H9 (cell line): ENCODE measurements around the gene MAP7. TPM values are rescaled to one million over a fixed set of nuclear protein-coding genes. Genes with fewer than 3 reads are reported as not detected.
A peak's percentile ranks its signal among the peaks of the same experiment; 100 is the strongest.

Experiments
- DNase-seq: peaks from one replicate; pipeline ENCODE4 v3.0.0-alpha.2; 2017
- H2AFZ ChIP-seq: one replicate; pipeline ENCODE4 v1.6.1; 2013; ENCODE audit warnings: mild to moderate bottlenecking, low read length, control low read depth, moderate library complexity
- H2AK5ac ChIP-seq: 2 replicates; pipeline ENCODE4 v1.6.1; 2013; ENCODE audit warnings: low read length, control low read depth, mixed read lengths; ENCODE audit not compliant: insufficient read length
- H2BK120ac ChIP-seq: one replicate; pipeline ENCODE4 v1.6.1; 2013; ENCODE audit warnings: low read depth, mild to moderate bottlenecking, low read length, control low read depth, inconsistent platforms; ENCODE audit not compliant: poor library complexity, severe bottlenecking
- H2BK12ac ChIP-seq: 2 replicates; pipeline ENCODE4 v1.6.1; 2013; ENCODE audit warnings: low read length, control low read depth, mixed read lengths, low read depth; ENCODE audit not compliant: insufficient read length
- H2BK15ac ChIP-seq: 2 replicates; pipeline ENCODE4 v1.6.1; 2013; ENCODE audit warnings: low read depth, low read length, control low read depth
- H2BK20ac ChIP-seq: one replicate; pipeline ENCODE4 v1.6.1; 2013; ENCODE audit warnings: low read depth, mild to moderate bottlenecking, low read length, control low read depth, inconsistent platforms; ENCODE audit not compliant: poor library complexity, severe bottlenecking
- H2BK5ac ChIP-seq: 2 replicates; pipeline ENCODE4 v1.6.1; 2013; ENCODE audit warnings: low read length, control low read depth, mixed read lengths; ENCODE audit not compliant: insufficient read length
- H3K14ac ChIP-seq: 2 replicates; pipeline ENCODE4 v1.6.1; 2013; ENCODE audit warnings: low read length, control low read depth; ENCODE audit not compliant: insufficient read depth
- H3K18ac ChIP-seq: 2 replicates; pipeline ENCODE4 v1.6.1; 2013; ENCODE audit warnings: low read depth, mild to moderate bottlenecking, mixed read lengths, low read length, control low read depth; ENCODE audit not compliant: insufficient read length
- H3K23ac ChIP-seq: 2 replicates; pipeline ENCODE4 v1.6.1; 2013; ENCODE audit warnings: low read length, control low read depth, mixed read lengths, low read depth; ENCODE audit not compliant: insufficient read length
- H3K23me2 ChIP-seq: 2 replicates; pipeline ENCODE4 v1.6.1; 2013; ENCODE audit warnings: low read depth, mild to moderate bottlenecking, mixed read lengths, low read length, control low read depth; ENCODE audit not compliant: insufficient read length, poor library complexity, severe bottlenecking
- H3K27ac ChIP-seq: 2 replicates; pipeline ENCODE4 v1.5.1; 2013; ENCODE audit warnings: low read length, control low read depth, mixed read lengths, low read depth; ENCODE audit not compliant: insufficient read length
- H3K27me3 ChIP-seq: 2 replicates; pipeline ENCODE4 v1.6.1; 2013; ENCODE audit warnings: low read length, control low read depth, inconsistent platforms; ENCODE audit not compliant: insufficient read depth
- H3K4ac ChIP-seq: 2 replicates; pipeline ENCODE4 v1.6.1; 2013; ENCODE audit warnings: low read depth, mild to moderate bottlenecking, control low read depth, inconsistent platforms, low read length, moderate library complexity
- H3K4me1 ChIP-seq: 2 replicates; pipeline ENCODE4 v1.6.1; 2013; ENCODE audit warnings: low read length, control low read depth, inconsistent platforms; ENCODE audit not compliant: insufficient read depth
- H3K4me2 ChIP-seq: 2 replicates; pipeline ENCODE4 v1.6.1; 2013; ENCODE audit warnings: low read length, control low read depth, mixed read lengths; ENCODE audit not compliant: insufficient read length, insufficient read depth
- H3K56ac ChIP-seq: 2 replicates; pipeline ENCODE4 v1.6.1; 2013; ENCODE audit warnings: low read depth, mild to moderate bottlenecking, mixed read lengths, low read length, control low read depth; ENCODE audit not compliant: insufficient read length
- H3K79me1 ChIP-seq: 2 replicates; pipeline ENCODE4 v1.6.1; 2013; ENCODE audit warnings: low read depth, mild to moderate bottlenecking, moderate library complexity, low read length, control low read depth, inconsistent platforms; ENCODE audit not compliant: insufficient read depth, poor library complexity, severe bottlenecking
- H3K79me2 ChIP-seq: 2 replicates; pipeline ENCODE4 v1.6.1; 2013; ENCODE audit warnings: low read length, control low read depth, inconsistent platforms; ENCODE audit not compliant: insufficient read depth
- H3K9ac ChIP-seq: 2 replicates; pipeline ENCODE4 v1.6.1; 2013; ENCODE audit warnings: low read length, control low read depth, mixed read lengths; ENCODE audit not compliant: insufficient read length; ENCODE audit errors: extremely low read depth
- H3K9me3 ChIP-seq: one replicate; pipeline ENCODE4 v1.6.1; 2013; ENCODE audit warnings: low read depth, low read length, inconsistent platforms; ENCODE audit not compliant: control insufficient read depth
- H3T11ph ChIP-seq: one replicate; pipeline ENCODE4 v1.6.1; 2013; ENCODE audit warnings: mild to moderate bottlenecking, low read length, control low read depth, inconsistent platforms
- H4K20me1 ChIP-seq: one replicate; pipeline ENCODE4 v1.6.1; 2013; ENCODE audit not compliant: control insufficient read depth, insufficient read length, insufficient read depth
- H4K5ac ChIP-seq: 2 replicates; pipeline ENCODE4 v1.6.1; 2013; ENCODE audit warnings: low read depth, mild to moderate bottlenecking, mixed read lengths, low read length, control low read depth; ENCODE audit not compliant: insufficient read length
- H4K8ac ChIP-seq: replicated peaks from 2 replicates; pipeline ENCODE4 v1.6.1; 2013; ENCODE audit warnings: low read length, control low read depth, mixed read lengths, low read depth; ENCODE audit not compliant: insufficient read length
- H4K91ac ChIP-seq: 2 replicates; pipeline ENCODE4 v1.6.1; 2013; ENCODE audit warnings: low read depth, mild to moderate bottlenecking, moderate library complexity, mixed read lengths, low read length, control low read depth; ENCODE audit not compliant: insufficient read length
- H3K27ac Mint-ChIP-seq, 3 experiments: 2 replicates in 2 of 3; 3 replicates in 1 of 3; pipeline ENCODE4 v1.8.0; 2020 to 2021; ENCODE audit warnings: mixed read lengths in 3 of 3, mild to moderate bottlenecking in 1 of 3, moderate library complexity in 1 of 3
- H3K27me3 Mint-ChIP-seq: 2 replicates; pipeline ENCODE4 v1.8.0; 2021; ENCODE audit warnings: low read depth, mild to moderate bottlenecking, moderate library complexity, mixed read lengths
- H3K36me3 Mint-ChIP-seq, 3 experiments: 2 replicates in 2 of 3; 3 replicates in 1 of 3; pipeline ENCODE4 v1.8.0; 2020 to 2021; ENCODE audit warnings: low read depth in 3 of 3, mixed read lengths in 3 of 3; ENCODE audit not compliant: insufficient read depth in 1 of 3
- H3K4me1 Mint-ChIP-seq, 2 experiments: 2 replicates each; pipeline ENCODE4 v1.8.0; 2020; ENCODE audit warnings: mixed read lengths in 2 of 2
- H3K4me3 Mint-ChIP-seq, 2 experiments: 2 replicates in 1 of 2; 3 replicates in 1 of 2; pipeline ENCODE4 v1.8.0; 2020 to 2021; ENCODE audit warnings: mild to moderate bottlenecking in 2 of 2, mixed read lengths in 2 of 2, moderate library complexity in 1 of 2
- H3K9me3 Mint-ChIP-seq, 2 experiments: 2 replicates in 1 of 2; 3 replicates in 1 of 2; pipeline ENCODE4 v1.8.0; 2020; ENCODE audit warnings: mild to moderate bottlenecking in 2 of 2, mixed read lengths in 2 of 2, moderate library complexity in 1 of 2
- WGBS: extraction: QIAGEN DNeasy Blood & Tissue Kit; methylation state at CpG from one replicate; pipeline ENCODE4 v1.1.7; 2013; ENCODE audit warnings: missing lambda C conversion rate, low lambda C conversion rate, mixed read lengths; ENCODE audit not compliant: insufficient read length; ENCODE audit errors: extremely low coverage; 5-methylcytosine and 5-hydroxymethylcytosine counted together
- total RNA-seq: library from RNA; stranded (reverse); gene quantifications from 2 replicates; pipeline ENCODE4 v1.2.1, GENCODE V29; 2021
- TF ChIP-seq, protein P1 (sequence below): fragments of 200-600 bp; sonication (generic); conservative IDR thresholded peaks from 3 replicates; pipeline ENCODE4 v1.8.0; 2021; ENCODE audit warnings: antibody characterized with exemption, mild to moderate bottlenecking

Gene MAP7
- total RNA-seq, 1 experiment from 2014 or later, result 51.1 TPM

DNA sequence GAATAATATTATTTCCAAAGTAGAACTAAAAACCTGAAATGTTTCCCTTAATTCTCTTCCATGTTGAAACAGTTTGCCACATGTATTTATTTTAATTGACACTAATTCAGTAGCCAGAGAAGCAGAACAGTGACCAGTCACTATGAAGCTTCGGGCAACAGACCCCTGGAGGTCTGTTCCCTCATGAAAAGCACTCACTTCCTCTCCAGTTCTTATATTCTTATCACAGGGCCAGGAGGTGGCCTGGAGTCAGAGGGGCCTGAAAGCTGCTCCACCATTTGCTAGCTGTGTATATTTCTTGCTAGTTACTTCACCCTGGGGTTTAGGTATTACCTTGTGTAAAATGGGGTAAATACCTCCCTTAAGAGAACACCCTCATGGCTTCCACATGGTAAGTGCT is 49.1 kb downstream of the MAP7 start:
- H3K9me3 Mint-ChIP-seq, result no peaks in the 10 kb centered on the region
- Histone ChIP-seq H3K79me2 (peaks cover 6% of the 10 kb centered on the region; the same call in 1 of the 2 replicates), H3K4me1 (peaks cover 14% of the 10 kb centered on the region; the same call in 1 of the 2 replicates)

More for the DNA sequence above, 49.1 kb downstream of the MAP7 start:
- no peaks in the 10 kb centered on the region for H4K20me1 ChIP-seq
- H3K56ac ChIP-seq, result no peak overlapping the region
- H3K4ac ChIP-seq, result no peak overlapping the region
- TF ChIP-seq, protein P1, sequence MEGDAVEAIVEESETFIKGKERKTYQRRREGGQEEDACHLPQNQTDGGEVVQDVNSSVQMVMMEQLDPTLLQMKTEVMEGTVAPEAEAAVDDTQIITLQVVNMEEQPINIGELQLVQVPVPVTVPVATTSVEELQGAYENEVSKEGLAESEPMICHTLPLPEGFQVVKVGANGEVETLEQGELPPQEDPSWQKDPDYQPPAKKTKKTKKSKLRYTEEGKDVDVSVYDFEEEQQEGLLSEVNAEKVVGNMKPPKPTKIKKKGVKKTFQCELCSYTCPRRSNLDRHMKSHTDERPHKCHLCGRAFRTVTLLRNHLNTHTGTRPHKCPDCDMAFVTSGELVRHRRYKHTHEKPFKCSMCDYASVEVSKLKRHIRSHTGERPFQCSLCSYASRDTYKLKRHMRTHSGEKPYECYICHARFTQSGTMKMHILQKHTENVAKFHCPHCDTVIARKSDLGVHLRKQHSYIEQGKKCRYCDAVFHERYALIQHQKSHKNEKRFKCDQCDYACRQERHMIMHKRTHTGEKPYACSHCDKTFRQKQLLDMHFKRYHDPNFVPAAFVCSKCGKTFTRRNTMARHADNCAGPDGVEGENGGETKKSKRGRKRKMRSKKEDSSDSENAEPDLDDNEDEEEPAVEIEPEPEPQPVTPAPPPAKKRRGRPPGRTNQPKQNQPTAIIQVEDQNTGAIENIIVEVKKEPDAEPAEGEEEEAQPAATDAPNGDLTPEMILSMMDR, result no peak
- Mint-ChIP-seq H3K27ac (peak overlapping the region; percentile 94 to 99 (median 99)), H3K4me3 (peak overlapping the region; percentile 8 to 41; a peak in 1 of 5 replicates), H3K36me3 (no peaks in the 10 kb centered on the region; a peak in 2 of 7 replicates), H3K27me3 (no peaks in the 10 kb centered on the region), H3K4me1 (peaks cover 75 to 77% of the 10 kb centered on the region in 2 experiments)
- H3K9ac ChIP-seq, result no peak overlapping the region
- H2BK12ac ChIP-seq, result no peak overlapping the region
- H3K14ac ChIP-seq, result no peak overlapping the region
- H2AK5ac ChIP-seq, result no peak overlapping the region
- no peaks in the 10 kb centered on the region for H3K9me3 ChIP-seq
- H4K5ac ChIP-seq, result no peak overlapping the region
- DNase-seq, result no peak
- H3K79me1 ChIP-seq, result no peaks in the 10 kb centered on the region
- no peak overlapping the region for H3K4me2 ChIP-seq
- no peak overlapping the region for H3K18ac ChIP-seq
- no peak overlapping the region for H4K8ac ChIP-seq
- no peak overlapping the region for H3T11ph ChIP-seq
- H3K23ac ChIP-seq, result no peak overlapping the region
- no peak overlapping the region for H4K91ac ChIP-seq
- WGBS, result no CpG with 5 or more reads among the region's 1 CpG
- H2BK15ac ChIP-seq, result no peak overlapping the region
- H2AFZ ChIP-seq, result no peak overlapping the region
- H2BK20ac ChIP-seq, result no peak overlapping the region
- no peak overlapping the region for H2BK5ac ChIP-seq
- H3K23me2 ChIP-seq, result no peaks in the 10 kb centered on the region
- H3K27me3 ChIP-seq, result no peaks in the 10 kb centered on the region
- no peak overlapping the region for H3K27ac ChIP-seq
- no peak overlapping the region for H2BK120ac ChIP-seq
